Stimulated activated CD8-positive, alpha-beta memory T cell treated with anti-CD3 and anti-CD28 coated beads, Interleukin-4, amount 100 ng/mL, for 48 hours (primary cell): ENCODE measurements around the gene CDC42BPA.
"Not testable (repeated sequence)": the region's sequence is repeated elsewhere in the genome, so short reads cannot be mapped to it uniquely, and the experiment has no call there.

Experiments
- DNase-seq: peaks from one replicate; pipeline ENCODE4 v3.0.0-alpha.2; 2020

The CDC42BPA gene

DNA sequence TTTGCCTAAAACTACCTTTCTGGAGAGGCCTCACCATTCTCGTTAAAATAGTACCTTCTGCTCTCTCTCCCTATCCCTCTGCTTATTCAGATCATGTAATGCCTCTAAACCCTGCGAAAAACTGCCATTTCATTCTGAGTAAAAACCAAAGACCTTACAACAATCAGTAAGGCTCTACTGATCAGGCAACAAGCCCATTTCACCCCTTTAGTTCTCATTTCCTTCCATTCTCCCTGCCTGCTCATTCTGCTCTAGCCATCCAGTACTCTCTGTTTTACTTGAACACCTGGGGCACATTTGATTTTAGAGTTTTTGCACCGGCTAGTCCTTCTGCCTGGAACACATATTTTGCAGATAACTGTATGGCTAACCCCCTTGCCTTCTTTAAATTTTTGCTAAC is 190.4 kb downstream of the CDC42BPA start:
- DNase-seq = no peak

DNA sequence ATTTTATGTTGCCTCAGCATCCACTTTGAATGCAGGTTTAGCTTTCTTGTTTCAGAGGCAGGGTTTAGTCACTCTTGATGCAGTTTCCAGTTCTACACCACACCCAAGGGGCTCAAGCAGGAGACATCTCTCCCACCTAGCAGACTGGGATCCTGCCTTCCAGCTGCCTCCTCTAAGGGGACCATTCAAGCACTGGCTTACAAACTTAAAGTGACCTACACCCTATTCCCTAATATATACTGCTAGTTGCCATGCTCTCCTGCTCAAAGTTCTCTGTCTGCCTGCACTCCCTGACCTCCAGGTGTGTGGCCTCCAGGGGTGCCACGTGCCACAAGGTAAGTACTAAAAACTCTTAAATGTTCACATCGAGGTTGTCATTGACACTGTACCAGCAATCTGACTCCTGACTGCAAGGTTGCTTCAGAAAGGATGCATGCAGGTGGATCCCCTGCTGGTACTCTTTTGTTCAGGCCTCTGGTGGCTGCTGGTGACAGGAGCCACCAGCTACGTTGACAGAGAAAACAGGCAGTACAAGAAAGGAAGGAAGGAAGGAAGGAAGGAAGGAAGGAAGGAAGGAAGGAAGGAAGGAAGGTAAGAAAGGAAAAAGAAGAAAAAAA is 192.3 kb downstream of the CDC42BPA start:
- no peak for DNase-seq

DNA sequence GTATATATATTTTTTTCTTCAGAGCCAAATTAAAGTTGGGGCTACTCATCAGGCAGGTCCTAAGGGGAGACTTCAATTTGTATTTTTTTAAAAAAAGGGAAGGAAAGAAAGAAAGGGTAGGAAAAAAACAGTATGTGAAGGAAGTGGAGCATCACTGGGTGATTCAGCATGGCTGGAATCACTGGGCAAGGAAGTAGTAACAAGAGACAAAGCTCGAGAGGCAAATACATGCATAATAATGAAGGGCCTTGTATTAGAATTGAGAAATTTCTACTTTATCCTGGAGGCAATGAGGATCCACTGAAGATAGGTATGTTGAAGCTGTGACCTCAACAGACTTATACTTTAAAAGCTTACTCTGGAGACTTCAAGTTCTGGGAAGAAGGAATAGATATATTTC is 193.8 kb downstream of the CDC42BPA start:
- DNase-seq = no peak

DNA sequence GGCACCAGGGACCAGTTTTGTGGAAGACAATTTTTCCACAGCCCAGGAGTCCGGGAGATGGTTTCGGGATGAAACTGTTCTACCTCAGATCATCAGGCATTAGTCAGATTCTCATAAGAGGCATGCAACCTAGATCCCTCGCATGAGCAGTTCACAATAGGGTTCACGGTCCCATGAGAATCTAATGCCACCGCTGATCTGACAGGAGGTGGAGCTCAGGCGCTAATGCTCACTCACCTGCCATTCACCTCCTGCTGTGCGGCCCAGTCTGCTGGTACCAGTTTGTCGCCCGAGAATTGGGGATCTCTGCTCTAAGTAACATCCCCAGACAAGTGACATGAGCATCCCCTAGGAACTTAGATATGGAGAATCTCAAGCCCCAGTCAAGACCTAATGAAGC is 197.5 kb downstream of the CDC42BPA start:
- DNase-seq = no peak

DNA sequence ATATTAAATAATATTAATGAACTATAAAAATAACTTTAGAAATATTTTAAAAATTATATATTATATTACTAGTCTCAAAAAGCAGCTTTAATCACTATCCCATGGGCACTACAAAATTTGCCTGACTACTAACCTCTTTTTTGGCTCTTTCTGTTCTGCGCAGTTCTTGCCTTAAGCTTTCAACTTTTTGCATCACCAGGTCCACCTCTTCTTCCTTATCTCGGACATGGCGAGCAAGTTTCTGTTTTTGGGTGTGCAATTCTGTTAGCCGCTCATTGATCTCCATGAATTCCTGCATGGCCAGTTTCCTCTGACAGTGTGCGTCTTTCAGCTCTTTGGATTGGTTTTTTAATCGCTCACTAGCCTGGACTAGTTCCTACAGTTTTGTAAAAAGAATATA is 205.8 kb downstream of the CDC42BPA start:
- no peak for DNase-seq

DNA sequence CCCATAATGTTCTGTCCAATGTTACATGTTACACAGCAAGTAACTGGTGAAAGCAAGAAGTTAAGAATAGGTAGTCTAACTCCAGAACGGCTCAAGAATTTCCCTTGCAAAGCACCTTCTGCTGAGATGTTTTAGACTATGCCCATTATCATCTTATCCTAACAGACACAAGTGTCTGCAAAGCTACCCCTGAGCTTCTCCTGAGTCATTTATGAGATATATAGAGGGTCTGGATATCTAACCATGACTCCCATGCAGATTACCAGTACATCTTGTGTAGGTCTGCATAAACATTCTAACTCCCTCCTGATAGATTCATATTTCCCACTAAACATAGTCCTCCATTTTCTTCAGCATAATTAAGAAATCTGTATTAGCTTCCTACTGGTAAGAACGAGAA is 206.5 kb downstream of the CDC42BPA start:
- no peak for DNase-seq

DNA sequence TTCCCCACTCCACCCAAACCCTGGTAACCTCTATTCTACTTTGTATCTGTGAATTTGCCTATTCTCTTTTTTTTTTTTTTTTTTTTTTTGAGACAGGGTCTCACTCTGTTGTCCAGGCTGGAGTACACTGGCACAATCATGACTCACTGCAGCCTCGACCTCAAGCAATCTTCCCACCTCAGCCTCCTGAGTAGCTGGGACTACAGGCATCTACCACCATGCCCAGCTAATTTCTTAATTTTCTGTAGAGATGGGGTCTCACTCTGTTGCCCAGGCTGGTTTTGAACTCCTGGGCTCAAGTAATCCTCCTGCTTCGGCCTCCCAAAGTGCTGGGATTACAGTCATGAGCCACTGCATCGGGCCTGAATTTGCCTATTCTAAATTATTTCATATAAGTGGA is 213.0 kb downstream of the CDC42BPA start:
- DNase-seq = not testable (repeated sequence)

DNA sequence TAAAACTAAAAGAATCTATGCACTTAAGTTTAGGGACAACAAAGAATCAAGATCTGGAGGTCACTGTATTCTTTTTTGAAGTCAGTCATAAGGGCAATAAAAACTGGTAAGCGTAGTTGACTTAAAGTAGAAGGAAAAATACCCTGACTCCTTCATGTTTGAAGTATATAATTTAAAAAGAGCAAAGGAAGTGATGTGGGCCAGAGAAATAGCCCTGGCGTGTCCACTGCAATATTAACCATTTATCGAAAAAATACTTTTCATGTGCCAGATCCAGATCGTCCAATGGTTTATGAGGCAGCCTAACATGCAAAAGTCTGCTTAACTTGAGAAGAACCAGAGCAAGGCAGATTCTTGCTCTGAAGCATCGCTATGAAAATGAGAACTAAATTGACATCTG is 216.2 kb downstream of the CDC42BPA start:
- no peak for DNase-seq

DNA sequence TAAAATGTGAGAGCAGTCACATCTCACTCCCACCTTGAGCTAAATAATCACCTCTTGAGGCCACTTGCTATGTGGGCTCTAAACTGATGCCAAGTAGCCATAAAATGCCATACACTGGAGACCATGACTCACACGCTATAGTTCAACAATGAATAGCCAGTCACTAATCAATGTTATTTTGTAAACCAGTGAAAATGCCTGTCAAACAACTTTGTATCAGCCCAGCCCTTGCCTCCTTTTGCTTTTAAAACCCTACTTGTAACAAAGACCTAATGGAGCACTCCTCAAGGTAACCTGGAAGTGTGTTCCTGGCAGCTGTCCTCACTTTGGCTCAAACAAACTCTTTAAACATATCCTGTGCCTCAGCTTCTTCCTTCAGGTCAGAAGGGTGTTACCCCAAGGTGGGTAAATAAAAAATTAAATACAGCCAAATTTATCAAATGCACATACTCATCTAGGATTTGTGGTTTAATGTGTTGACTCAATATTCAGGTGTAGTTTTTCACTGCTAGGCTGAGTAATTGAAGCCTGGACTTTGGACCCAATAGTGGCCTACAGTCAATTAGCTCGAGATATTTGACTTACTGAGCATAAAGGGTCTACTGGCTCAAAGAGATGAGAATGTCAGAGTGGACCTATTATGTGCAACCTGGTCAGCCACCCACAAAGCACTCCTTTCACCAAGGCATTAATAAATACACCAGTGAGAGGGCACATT is 223.9 kb downstream of the CDC42BPA start:
- DNase-seq = no peak

DNA sequence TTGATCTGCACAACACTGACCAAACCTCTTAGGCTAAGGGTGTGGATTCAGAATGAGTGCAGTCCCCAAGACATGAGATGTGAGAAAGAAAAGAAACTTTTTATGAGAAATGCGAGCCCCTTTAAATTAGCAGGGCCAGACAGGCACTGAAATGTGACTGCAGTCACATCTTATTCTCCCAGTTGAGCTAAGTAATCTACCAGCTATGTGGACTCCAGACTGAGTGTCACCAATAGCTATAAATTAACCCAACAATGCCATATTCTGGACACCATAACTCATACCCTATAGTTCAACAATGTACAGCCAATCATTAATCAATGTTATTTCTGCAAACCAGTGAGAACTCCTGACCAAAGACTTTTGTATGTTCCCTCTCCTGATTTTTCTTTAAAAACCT is 225.0 kb downstream of the CDC42BPA start:
- DNase-seq = no peak

DNA sequence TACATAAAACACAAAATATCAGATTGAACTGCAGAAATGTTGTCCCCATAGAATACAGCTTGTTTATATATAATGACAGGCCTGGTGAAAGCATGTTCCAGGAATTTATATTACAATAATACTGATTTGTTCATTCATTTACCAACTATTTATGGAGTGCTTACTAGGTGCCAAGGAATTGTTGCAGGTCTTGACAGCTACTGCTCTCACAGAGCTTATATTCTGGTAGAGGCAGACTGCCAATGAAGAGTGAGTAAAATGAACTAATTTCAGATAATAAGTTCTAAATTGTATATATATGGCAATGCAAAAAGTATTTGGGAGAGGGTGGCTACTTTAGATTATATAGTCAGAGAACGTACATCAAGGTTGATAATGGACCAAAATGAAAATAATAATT is 226.2 kb downstream of the CDC42BPA start:
- no peak for DNase-seq

DNA sequence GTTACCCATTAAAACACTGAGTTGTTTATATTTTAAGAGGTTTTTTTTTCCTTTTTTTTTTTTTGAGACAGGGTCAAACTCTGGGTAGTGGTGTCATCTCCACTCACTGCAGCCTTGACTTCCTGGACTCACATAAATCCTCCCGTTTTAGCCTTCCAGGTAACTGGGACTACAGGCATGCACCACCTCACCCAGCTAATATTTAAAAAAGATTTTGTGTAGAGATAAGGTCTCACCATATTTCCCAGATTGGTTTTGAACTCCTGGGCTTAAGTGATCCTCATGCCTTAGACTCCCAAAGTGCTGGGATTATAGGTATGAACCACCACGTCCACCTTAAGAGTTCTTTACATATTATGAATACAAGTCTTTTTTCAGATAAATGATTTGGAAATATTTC is 231.7 kb downstream of the CDC42BPA start:
- no peak for DNase-seq

DNA sequence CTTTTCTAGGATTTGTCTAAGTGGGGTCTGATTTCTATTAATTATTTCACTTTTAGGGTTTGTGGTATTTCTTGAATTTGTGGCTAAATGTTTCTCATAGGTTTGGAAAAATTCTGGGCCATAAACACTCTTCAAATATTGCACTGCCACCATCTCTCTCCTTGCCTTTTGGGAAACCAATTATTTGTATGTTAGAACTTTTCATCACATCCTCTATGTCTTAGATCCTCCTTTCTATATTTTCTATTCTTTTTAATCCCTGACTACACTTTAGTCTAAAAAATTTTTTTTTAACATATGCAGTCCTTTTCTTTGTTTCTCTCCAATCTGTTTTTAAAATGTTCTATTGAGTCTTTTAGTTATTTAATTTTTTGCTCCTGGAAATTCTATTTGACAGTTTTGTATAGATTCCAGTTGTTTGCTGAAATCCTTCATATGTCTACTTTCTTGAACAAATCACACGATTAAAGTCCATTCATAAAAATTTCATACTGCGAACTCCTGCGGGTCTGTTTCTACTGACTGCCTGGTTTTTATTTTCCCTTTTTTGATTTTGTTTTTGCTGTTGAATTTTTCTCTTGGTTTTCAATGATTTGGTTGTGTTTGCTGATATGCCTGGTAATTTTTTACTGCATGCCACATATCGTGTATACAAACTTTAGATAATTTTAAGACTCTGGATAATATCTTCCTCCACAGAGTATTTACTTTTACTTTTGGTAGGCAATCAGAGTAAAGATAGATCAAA is 235.1 kb downstream of the CDC42BPA start:
- DNase-seq = no peak

DNA sequence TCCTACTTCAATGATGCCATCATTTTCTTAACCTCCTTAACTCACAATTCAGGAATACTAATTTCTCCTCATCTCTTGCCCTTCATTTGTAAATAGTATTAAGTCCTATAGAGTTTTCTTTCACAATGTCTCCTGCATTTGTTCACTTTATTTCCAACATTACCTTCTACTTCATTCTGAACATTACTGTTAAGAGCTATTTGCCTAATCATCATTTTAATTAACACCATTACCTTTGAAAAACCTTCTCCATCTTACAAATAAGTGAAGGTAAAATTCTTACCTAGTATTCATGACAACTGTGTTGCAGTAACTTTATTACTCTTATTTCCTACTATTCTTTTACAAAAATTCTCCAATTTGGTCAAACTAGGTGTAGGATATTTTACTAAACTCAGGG is 240.5 kb downstream of the CDC42BPA start:
- DNase-seq = no peak

DNA sequence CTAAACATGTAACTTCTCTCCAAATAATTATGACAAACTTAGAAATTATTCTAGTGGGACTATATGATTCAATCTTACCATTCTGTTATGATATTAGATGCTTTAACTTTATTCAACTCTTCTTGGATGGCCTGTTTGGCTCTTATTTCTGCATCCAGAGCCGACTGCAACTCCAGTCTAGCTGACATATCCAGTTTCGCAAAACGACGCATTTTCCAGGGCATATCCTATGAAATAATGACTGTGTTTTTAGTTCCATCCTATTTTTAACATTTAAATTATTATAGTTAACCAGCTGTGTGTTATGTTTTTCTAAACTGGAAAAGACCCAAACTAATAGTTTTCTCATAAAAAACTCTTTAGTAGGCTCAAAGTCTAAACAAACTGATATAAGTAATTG is 244.5 kb downstream of the CDC42BPA start:
- DNase-seq = no peak

DNA sequence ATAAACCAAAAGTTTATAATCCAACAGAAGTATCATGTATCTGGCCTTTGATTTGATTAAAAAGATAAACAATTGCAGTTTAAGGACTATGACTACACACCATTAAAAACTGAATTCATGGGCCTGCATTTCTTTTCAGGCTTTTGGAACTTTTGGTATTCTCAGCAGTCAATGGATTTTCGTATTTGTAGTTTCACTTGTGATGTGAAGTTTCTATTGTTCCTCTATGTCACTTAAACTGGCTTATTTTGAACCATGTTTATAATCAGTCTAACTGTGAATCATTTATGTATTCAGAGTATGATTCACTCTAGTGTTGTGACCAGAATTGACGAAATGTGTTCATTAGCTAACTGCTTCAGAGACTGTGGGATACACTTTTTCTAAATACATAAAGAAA is 245.3 kb downstream of the CDC42BPA start:
- no peak for DNase-seq

DNA sequence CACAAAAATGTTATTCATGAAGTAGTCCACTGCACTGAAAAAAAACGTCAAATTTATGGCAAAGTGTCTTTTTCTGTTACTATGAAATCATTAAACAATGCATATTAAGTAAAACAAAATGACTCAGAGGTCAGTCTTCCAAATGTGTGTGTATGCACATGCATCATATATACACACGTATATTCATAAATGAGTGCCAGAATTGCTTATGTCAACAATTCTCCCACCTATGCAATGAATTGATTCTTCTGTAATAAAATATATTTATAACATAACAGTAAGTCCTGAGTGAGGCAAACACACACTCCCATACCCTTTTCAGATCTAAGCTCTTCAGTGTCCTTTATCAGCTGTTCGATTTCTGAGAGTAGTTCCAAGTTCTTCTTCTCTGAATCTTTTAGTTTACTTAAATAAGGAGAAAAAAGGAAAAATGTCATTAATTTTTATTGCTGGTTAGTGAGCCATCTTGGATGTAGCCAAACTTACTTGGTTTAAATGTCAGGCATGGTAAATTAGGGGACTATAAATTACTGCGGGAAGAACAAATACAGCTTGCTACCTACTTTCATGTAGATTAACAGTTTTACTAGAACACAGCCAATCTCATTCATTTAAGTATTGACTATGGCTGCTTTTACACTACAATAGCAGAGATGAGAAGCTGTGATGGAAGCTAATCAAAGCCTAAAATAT is 246.3 kb downstream of the CDC42BPA start:
- DNase-seq = no peak

DNA sequence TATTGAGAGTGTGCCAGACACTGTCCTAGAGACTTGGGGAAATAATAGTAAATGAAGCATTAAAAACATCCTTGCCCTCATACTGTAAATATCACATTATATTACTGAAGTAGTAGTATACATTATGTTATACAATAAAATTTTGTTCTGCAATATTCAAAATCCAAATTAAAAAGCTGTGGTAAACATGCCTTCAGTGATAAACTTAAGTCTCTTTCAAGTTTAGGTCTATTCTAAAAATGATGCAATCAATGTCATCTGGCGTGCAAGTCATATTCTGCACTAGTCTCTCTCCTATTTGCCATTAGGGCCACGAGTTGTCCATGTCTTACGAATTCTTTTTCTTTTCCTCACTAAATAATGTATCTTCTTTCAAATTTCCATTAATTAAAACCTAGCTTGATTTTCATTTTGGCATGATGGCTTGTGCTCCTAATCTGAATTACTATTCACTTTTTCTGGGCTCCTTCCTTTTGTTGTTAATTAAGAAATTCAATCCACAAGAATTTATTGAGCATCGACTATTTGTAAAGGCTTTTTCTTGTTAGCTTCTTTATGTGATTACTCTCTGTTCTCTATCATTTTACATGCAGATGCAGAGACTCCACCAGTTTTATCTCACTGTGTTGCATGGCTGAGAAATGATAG is 247.5 kb downstream of the CDC42BPA start:
- no peak for DNase-seq

DNA sequence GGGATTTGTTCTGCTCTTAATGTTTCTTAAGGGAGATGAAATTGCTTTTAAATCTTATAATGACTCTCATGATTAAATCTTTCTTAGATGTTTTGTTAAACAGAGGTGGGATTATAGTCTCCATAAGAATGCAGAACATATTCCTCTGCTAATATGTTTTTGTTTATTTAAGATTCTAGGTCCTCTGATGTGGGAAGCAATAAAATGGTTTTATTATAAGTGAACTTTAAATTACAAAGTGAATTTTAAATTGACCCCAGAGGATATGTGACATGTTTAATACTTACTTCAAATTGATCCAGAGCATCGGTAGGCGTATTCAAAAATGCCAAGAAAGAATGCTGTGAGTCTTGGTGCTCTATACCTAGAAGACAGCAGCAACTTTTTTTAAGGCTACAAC is 248.8 kb downstream of the CDC42BPA start:
- no peak for DNase-seq

DNA sequence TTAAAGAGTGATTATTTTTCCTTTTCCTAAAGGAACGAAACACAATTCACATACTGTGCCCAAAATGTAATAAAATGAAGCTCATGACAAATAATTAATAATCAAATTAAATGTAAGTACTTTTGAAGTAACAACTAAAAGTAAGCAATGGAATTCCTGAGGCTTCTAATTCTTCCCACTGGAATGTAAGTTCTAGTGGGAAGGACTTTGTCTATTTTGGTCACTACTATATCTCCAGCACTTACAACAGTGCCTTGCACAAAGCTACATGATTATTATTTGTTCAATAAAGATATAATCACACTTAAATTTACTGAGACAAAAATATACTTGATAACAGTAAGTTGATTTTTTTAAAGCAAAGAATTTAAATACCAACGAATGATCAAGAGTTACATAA is 249.4 kb downstream of the CDC42BPA start:
- DNase-seq = no peak

DNA sequence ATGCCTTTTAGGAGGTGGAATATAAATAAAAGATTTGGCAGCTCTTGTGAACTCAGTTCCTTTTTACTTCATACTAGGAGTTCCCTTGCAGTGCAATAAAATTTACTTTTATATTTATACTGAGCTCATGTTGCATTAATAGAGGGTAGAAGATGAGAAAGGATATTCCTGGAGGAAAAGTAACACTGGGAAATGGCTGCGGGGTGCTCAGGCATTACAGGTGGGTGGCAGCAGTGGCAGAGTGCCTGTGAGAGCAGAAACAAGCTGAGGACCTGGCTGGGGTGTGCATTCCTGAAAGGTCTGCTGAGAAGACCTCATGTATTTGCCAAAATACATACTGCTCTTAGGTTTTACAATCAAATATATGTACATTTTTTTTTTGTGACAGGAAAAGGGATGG is 251.3 kb downstream of the CDC42BPA start:
- no peak for DNase-seq

DNA sequence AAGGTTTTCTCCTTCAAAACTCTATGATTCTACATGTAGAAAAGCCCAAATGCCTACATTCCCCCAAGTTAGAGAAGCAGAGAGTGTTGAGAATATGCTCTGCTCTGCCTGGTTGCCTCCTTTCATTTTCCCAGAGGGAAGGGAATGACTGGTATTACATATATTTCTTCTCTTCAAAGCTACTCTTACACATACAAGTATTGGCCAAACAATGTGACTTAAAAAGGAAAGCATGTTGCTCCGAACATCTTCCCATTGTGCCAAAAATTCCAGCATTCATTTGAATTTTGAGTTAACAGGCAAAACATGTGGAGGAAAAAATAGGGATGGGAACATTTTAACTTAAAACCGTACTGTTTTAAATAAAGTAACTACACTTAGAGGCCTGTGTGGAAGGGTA is 253.0 kb downstream of the CDC42BPA start:
- DNase-seq = no peak

DNA sequence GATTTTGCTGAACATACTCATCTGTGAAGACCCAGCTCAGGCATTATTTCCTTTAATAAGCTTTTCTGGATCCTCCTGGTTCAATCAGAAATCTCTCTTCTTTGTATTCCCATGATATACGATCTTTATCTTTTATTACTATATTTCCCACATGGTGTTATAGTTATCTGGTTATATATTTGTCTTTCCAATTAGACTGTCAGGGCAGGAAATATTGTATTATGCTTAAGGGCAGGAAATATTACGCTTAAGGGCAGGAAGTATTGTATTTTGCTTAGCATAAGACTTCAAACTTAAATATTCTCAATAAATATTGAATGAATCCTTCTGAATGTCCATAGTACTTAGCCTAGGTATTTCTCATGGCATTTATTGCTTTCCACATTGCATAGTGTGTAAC is 256.0 kb downstream of the CDC42BPA start:
- no peak for DNase-seq
